GOT3 (cell line): ENCODE data around the gene SCN10A.

Experiments used
- DNase-seq: peaks from one replicate; lab custom pipeline; 2025; ENCODE audit warnings: mixed read lengths; lab: John Stamatoyannopoulos, UW

SCN10A gene

GRCh38 chr3:38651153-38651789 lies 164.7 kb downstream of the SCN10A start:
- DNase-seq, result no peak

- DNase-seq, result no peak
These were observed 165.6 kb downstream of the SCN10A start for GRCh38 chr3:38650248-38650951.

GRCh38 chr3:38649500-38650247 lies 166.3 kb downstream of the SCN10A start, which contains the start of gene SCN5A:
Gene SCN5A (minus strand): TSS chr3:38649687. CDS start chr3:38633307, 16,380 bp downstream.
- DNase-seq, result no peak

GRCh38 chr3:38648659-38649499 lies 167.1 kb downstream of the SCN10A start:
- DNase-seq, result no peak

GRCh38 chr3:38648024-38648658 lies 167.9 kb downstream of the SCN10A start:
- DNase-seq, result no peak

GRCh38 chr3:38647217-38647970 lies 168.6 kb downstream of the SCN10A start:
- DNase-seq, result no peak
